ENCODE data around the gene HOXB5. TPM values are rescaled to one million over a fixed set of nuclear protein-coding genes. Genes with fewer than 3 reads are reported as not detected.
A peak's percentile ranks its signal among the peaks of the same experiment; 100 is the strongest.

Gene HOXB5
- total RNA-seq, 1 experiment from 2014 or later = 5.9 TPM

- no peaks in the 10 kb centered on the region for H3K27me3 ChIP-seq (replicated peaks; ENCODE audit: insufficient read depth, low read depth, low read length, poor library complexity)
- intact Hi-C loops (cut with micrococcal nuclease; ENCODE audit: unreplicated experiment) = no loop called here
- no peaks in the 10 kb centered on the region for H3K9me3 ChIP-seq (ENCODE audit: low read depth, low read length, poor library complexity, severe bottlenecking)
- peaks cover 62% of the 10 kb centered on the region for H3K4me1 ChIP-seq (ENCODE audit: insufficient read depth, low read length, poor library complexity, severe bottlenecking)
- no peak overlapping the region for H3K27ac ChIP-seq (ENCODE audit: low read depth, low read length, poor library complexity, severe bottlenecking)
- no peak for TF ChIP-seq CTCF (conservative IDR thresholded peaks at IDR 0.05; ENCODE audit: low read depth, low read length)
- no peak for TF ChIP-seq EZH2 (IDR thresholded peaks at IDR 0.05; ENCODE audit: borderline replicate concordance, low read depth, low read length, poor library complexity, severe bottlenecking)
- ChIA-PET POLR2A (ENCODE audit: low non-redundant PET) (no interaction called here), CTCF (no interaction called here)
- DNase-seq (ENCODE audit: low spot score) = no peak
- no peak overlapping the region for H3K4me3 ChIP-seq (ENCODE audit: low read depth, low read length, poor library complexity, severe bottlenecking)
- peaks cover 28% of the 10 kb centered on the region for H3K36me3 ChIP-seq (ENCODE audit: insufficient read depth, low read length, poor library complexity, severe bottlenecking)
- no TSS peak for BruUV-seq (replicated peaks)
These were observed 43.6 kb downstream of the HOXB5 start for GRCh38 chr17:48549914-48550501.

GRCh38 chr17:48549281-48549630 lies 44.3 kb downstream of the HOXB5 start:
- DNase-seq (ENCODE audit: low spot score) = no peak
- intact Hi-C loops (cut with micrococcal nuclease; ENCODE audit: unreplicated experiment) = no loop called here
- POLR2A ChIA-PET (ENCODE audit: low non-redundant PET) = no interaction called here
- no peaks in the 10 kb centered on the region for H3K27me3 ChIP-seq (replicated peaks; ENCODE audit: insufficient read depth, low read depth, low read length, poor library complexity)
- H3K27ac ChIP-seq (ENCODE audit: low read depth, low read length, poor library complexity, severe bottlenecking) = peak overlapping the region; percentile 95
- CTCF ChIA-PET = no interaction called here
- H3K4me3 ChIP-seq (ENCODE audit: low read depth, low read length, poor library complexity, severe bottlenecking) = no peak overlapping the region
- H3K36me3 ChIP-seq (ENCODE audit: insufficient read depth, low read length, poor library complexity, severe bottlenecking) = peaks cover 28% of the 10 kb centered on the region
- no peaks in the 10 kb centered on the region for H3K9me3 ChIP-seq (ENCODE audit: low read depth, low read length, poor library complexity, severe bottlenecking)
- H3K4me1 ChIP-seq (ENCODE audit: insufficient read depth, low read length, poor library complexity, severe bottlenecking) = peaks cover 58% of the 10 kb centered on the region
- BruUV-seq (replicated peaks) = no TSS peak
- TF ChIP-seq CTCF (conservative IDR thresholded peaks at IDR 0.05; ENCODE audit: low read depth, low read length) = no peak

DNA sequence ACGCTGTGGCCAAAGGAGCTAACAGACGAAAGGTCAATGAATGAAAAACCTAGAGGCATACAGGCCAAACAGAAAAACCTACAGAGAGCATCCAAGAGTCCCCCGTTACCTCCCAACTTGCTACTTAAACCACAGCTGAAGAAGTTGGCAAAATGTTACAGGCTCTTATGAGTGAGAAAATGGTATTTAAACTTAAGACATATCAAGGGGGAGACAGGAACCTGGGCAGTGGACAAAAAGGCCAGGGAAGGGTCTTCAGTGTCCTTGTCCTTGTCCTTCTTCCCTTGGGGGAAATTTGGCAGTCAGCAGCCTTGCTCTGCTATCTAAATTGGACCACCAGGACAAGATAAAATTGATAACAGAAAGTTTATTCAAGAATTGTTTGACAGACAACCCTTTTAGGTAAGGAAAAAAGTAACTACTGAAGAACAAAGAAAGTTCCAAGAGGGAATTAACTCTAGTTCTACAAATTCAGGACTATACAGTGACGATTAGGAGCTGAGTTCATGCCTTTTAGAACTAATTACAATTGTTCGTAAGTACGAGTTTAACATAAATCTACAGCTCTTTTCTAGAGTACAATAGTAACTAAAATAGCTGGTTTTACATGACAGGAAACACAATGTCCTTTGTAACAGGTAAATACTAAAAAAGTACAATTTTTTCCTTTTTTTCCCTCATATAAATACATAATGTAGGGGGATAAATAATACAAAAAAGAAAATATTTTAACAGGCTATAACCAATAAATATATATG lies 44.9 kb downstream of the HOXB5 start:
- TF ChIP-seq EZH2 (IDR thresholded peaks at IDR 0.05; ENCODE audit: borderline replicate concordance, low read depth, low read length, poor library complexity, severe bottlenecking) (no peak), CTCF (conservative IDR thresholded peaks at IDR 0.05; ENCODE audit: low read depth, low read length) (no peak)
- Histone ChIP-seq H3K27ac (ENCODE audit: low read depth, low read length, poor library complexity, severe bottlenecking) (peak overlapping the region; percentile 95), H3K36me3 (ENCODE audit: insufficient read depth, low read length, poor library complexity, severe bottlenecking) (peaks cover 28% of the 10 kb centered on the region), H3K9me3 (ENCODE audit: low read depth, low read length, poor library complexity, severe bottlenecking) (no peaks in the 10 kb centered on the region), H3K4me3 (ENCODE audit: low read depth, low read length, poor library complexity, severe bottlenecking) (no peak overlapping the region), H3K4me1 (ENCODE audit: insufficient read depth, low read length, poor library complexity, severe bottlenecking) (peaks cover 52% of the 10 kb centered on the region), H3K27me3 (replicated peaks; ENCODE audit: insufficient read depth, low read depth, low read length, poor library complexity) (no peaks in the 10 kb centered on the region)
- BruUV-seq (replicated peaks) = no TSS peak
- ChIA-PET CTCF (no interaction called here), POLR2A (ENCODE audit: low non-redundant PET) (no interaction called here)
- DNase-seq (ENCODE audit: low spot score) = no peak
- intact Hi-C loops (cut with micrococcal nuclease; ENCODE audit: unreplicated experiment) = no loop called here
